Adrenal gland (tissue), 12 donors: Measurements from ENCODE around the gene ARAP3. TPM values are rescaled to one million over a fixed set of nuclear protein-coding genes. Genes with fewer than 3 reads are reported as not detected.

Experiments
- DNase-seq, 7 donors: peaks; one replicate each; pipeline ENCODE4 v3.0.0-alpha.2; 2019 to 2020
- H3K27ac ChIP-seq, 5 donors: fragments of 200-600 bp; sonication (generic) in 4 of 5; 1 replicate in 3 of 5; 2 replicates in 2 of 5; pipeline versions ENCODE4 v1.5.1 to v1.8.0; 2016 to 2020; ENCODE audit warnings: mild to moderate bottlenecking in 1 of 5
- H3K27me3 ChIP-seq: fragments of 200-600 bp; 2 replicates; pipeline ENCODE4 v1.8.0; 2021
- H3K36me3 ChIP-seq, 2 donors: fragments of 200-600 bp; replicated peaks in 1 of 2; 1 replicate in 1 of 2; 2 replicates in 1 of 2; pipeline versions ENCODE4 v1.5.1 to v1.8.0; 2018 to 2022
- H3K4me1 ChIP-seq, 2 donors: fragments of 200-600 bp; replicated peaks in 1 of 2; 1 replicate in 1 of 2; 2 replicates in 1 of 2; pipeline versions ENCODE4 v1.5.1 to v1.8.0; 2018 to 2021
- H3K4me3 ChIP-seq, 4 donors: fragments of 200-600 bp; sonication (generic) in 3 of 4; one replicate each; pipeline ENCODE4 v1.5.1; 2016 to 2018
- H3K9me3 ChIP-seq, 3 donors: fragments of 200-600 bp; sonication (generic) in 1 of 3; replicated peaks in 1 of 3; 1 replicate in 2 of 3; 2 replicates in 1 of 3; pipeline versions ENCODE4 v1.5.1 to v1.8.0; 2016 to 2021
- POLR2A ChIP-seq, 2 donors: fragments of 450-650 bp; IDR thresholded peaks; one replicate each; pipeline ENCODE4 v1.6.1; 2017; ENCODE audit warnings: antibody characterized with exemption in 2 of 2, mild to moderate bottlenecking in 2 of 2, moderate library complexity in 1 of 2
- WGBS, 4 donors: extraction: QIAGEN DNeasy Blood & Tissue Kit in 2 of 4; methylation state at CpG; one replicate each; pipeline versions ENCODE4 v1.1.5 to v1.1.7; 2013 to 2017; 5-methylcytosine and 5-hydroxymethylcytosine counted together
- intact Hi-C, 2 donors: fragments of 100-400 bp; cut with DNase I; formaldehyde crosslinking; loops; one replicate each; pipeline versions ENCODE4 v1.14.1 to v1.15.0; 2022 to 2023
- polyA plus RNA-seq, 3 donors: library from polyadenylated mRNA; stranded (reverse); fragments of 200-250 nt in 2 of 3; fragments of 350-450 nt in 1 of 3; fragmentation: Illumina TruSeq in 1 of 3; extraction: RNeasy Lipid Tissue Mini Kit (QIAGEN cat#74804) in 1 of 3; gene quantifications; one replicate each; pipeline ENCODE4 v1.2.3, GENCODE V29; 2013 to 2014
- total RNA-seq, 9 donors: library from RNA; depleted of rRNA in 4 of 9; stranded (reverse); fragments of >200 nt in 4 of 9; fragments of 120-200 nt in 1 of 9; fragmentation: NEBNext Ultra II Directional in 1 of 9; extraction: Animal tissue kit (Norgen Biotek cat#: 25700) in 1 of 9; gene quantifications; one replicate each; pipeline versions ENCODE4 v1.1.0 to v1.2.4, GENCODE V29; 2013 to 2023
- TF ChIP-seq, protein P1 (sequence below), 6 experiments: fragments of 450-650 bp in 4 of 6; fragments of 200-600 bp in 2 of 6; sonication (generic) in 1 of 6; IDR thresholded peaks; 1 replicate in 5 of 6; 2 replicates in 1 of 6; pipeline versions ENCODE4 v1.5.1 to v1.8.0; 2016 to 2021; ENCODE audit warnings: antibody characterized with exemption in 6 of 6, mild to moderate bottlenecking in 2 of 6, moderate library complexity in 1 of 6
- donor health status: healthy with polysubstance abuse.
- donor health status: Bipolar disorder and iron deficiency.
- donor health status: DM: yes; HTN: yes; CAD: no.
- donor health status: DM: no; HTN: no; CAD: no.
- donor health status: DM: no; HTN: no; CAD: no.
- donor health status: DM: yes; HTN: yes; CAD: no.

ARAP3 gene
- total and polyA plus RNA-seq, 12 donors: 3.0 to 38.6 (median 10.7) TPM

DNA sequence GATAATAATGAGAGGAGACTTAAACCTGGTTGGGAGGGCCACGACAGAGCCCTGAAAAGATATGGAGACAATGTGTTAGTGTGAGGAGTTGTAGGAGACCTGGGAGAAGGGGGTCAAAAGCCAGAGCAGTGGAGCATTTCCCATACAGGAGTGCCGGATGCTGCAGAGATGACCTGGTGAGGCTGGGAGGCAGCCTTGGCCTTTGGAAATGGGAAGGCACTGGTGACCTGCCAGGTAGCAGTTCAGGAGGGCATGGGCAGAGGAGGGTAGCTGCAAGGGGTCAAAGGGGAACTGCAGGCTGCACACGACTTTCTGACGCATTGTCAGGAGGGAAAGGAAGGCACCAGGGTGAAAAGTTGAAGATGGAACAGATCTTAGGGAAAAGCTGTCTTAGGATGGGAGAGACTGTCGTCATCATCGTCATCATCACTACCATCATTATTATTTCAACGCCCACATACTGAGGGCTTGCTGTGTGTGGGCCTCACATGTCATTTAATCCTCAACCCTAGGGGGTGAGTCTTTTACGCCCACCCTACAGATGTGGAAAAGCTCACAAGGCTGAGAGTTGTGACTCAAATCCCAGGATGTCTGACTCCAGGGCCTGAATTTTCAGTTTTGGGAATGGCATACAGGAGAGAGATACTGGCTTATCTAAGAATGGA, 13.3 kb downstream of the ARAP3 start:
- 68 to 83% (median 79%) methylated on average over 8 of the region's 8 CpGs for WGBS, 4 donors
- Histone ChIP-seq H3K27me3 (no peaks in the 10 kb centered on the region), H3K36me3 (no peaks in the 10 kb centered on the region), H3K27ac (no peak overlapping the region), H3K9me3 (no peaks in the 10 kb centered on the region), H3K4me1 (no peaks in the 10 kb centered on the region), H3K4me3 (no peak overlapping the region)
- intact Hi-C loops: no loop called here
- TF ChIP-seq, protein P1, sequence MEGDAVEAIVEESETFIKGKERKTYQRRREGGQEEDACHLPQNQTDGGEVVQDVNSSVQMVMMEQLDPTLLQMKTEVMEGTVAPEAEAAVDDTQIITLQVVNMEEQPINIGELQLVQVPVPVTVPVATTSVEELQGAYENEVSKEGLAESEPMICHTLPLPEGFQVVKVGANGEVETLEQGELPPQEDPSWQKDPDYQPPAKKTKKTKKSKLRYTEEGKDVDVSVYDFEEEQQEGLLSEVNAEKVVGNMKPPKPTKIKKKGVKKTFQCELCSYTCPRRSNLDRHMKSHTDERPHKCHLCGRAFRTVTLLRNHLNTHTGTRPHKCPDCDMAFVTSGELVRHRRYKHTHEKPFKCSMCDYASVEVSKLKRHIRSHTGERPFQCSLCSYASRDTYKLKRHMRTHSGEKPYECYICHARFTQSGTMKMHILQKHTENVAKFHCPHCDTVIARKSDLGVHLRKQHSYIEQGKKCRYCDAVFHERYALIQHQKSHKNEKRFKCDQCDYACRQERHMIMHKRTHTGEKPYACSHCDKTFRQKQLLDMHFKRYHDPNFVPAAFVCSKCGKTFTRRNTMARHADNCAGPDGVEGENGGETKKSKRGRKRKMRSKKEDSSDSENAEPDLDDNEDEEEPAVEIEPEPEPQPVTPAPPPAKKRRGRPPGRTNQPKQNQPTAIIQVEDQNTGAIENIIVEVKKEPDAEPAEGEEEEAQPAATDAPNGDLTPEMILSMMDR (IDR thresholded peaks at IDR 0.05): no peak
- TF ChIP-seq POLR2A (IDR thresholded peaks at IDR 0.05): no peak
- DNase-seq: no peak

DNA sequence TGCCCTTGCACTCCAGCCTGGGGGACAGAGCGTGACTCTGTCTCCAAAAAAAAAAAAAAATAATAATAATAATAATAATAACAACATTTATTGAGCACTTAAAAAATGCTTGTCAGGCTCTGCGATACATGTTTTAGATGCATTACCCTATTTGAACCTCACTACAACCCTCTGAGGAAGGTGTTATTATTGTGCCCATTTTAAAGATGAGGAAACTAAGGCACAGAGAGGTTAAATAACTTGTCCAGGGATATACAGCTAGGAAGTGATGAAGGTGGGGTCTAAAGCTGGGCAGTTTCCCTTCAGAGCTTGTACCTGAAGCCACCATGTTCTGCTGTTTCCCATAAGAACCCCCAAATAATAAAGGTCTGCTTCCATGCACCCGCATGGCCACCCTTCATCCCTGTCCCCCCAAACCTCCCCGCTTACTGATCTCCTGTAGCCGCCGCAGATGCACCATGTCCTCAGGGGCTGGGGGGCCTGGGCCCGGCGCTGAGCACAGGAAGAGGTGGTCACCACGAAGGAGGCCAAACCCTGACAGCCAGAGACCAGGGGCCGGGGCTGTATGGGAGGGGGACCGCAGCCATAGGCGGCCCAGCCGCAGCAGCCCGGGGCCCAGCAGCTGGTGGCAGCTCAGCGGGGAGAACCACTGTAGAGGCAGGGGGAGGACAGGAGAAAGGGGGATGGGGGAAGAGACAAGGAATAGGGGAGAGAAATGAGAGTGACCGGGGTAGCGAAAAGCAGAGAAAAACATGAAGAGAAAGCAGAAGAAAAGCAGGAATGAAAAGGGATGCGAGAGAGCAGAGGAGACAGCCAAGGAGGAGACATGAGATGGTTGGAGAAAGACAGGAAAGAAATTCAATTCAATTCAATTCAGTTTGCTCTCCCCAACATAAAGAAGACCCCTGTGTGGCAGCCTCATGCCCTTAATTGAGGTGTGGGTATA, 15.8 kb downstream of the ARAP3 start:
- no peak for TF ChIP-seq POLR2A (IDR thresholded peaks at IDR 0.05)
- TF ChIP-seq, protein P1 (IDR thresholded peaks at IDR 0.05): no peak
- Histone ChIP-seq H3K27me3 (no peaks in the 10 kb centered on the region), H3K4me3 (no peak overlapping the region), H3K4me1 (no peaks in the 10 kb centered on the region), H3K27ac (no peak overlapping the region), H3K36me3 (no peaks in the 10 kb centered on the region), H3K9me3 (no peaks in the 10 kb centered on the region)
- 89 to 91% (median 90%) methylated on average over 15 to 18 of the region's 18 CpGs for WGBS, 4 donors
- DNase-seq: no peak
- intact Hi-C loops: no loop called here

GRCh38 chr5:141664733-141665461, 17.1 kb downstream of the ARAP3 start:
- TF ChIP-seq POLR2A (IDR thresholded peaks at IDR 0.05): no peak
- TF ChIP-seq, protein P1 (IDR thresholded peaks at IDR 0.05): peak; percentile 68 to 88 (median 84)
- WGBS, 4 donors: 27 to 30% (median 28%) methylated on average over 4 to 13 of the region's 13 CpGs
- intact Hi-C loops: no loop called here

DNA sequence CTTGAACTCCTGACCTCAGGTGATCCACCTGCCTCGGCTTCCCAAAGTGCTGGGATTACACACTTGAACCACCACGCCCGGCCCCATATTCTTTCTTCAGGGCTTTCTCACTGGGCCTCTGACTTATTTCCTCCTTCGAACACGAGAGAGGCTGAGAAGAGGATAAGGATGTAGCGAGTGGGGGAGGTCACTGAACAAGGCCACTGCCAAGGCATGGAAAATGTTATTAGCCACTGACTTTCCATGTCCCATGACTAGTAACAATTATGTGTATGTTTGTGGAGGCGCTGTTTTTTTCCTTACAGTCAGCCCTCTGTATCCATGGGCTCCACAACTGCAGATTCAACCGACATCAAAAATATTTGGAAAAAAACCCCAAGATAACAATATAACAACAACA, 18.5 kb downstream of the ARAP3 start:
- no peak for DNase-seq
- intact Hi-C loops: no loop called here
- no peaks in the 10 kb centered on the region for H3K27me3 ChIP-seq
- no peaks in the 10 kb centered on the region for H3K9me3 ChIP-seq
- H3K4me1 ChIP-seq: no peaks in the 10 kb centered on the region
- no peak overlapping the region for H3K27ac ChIP-seq
- H3K4me3 ChIP-seq: no peak overlapping the region
- no peak for TF ChIP-seq POLR2A (IDR thresholded peaks at IDR 0.05)
- TF ChIP-seq, protein P1 (IDR thresholded peaks at IDR 0.05): no peak
- 82 to 90% (median 84%) methylated on average over 8 of the region's 8 CpGs for WGBS, 4 donors
- H3K36me3 ChIP-seq: peaks cover 0 to 1% of the 10 kb centered on the region in 2 donors

More at GRCh38 chr5:141664733-141665461, 17.1 kb downstream of the ARAP3 start:
- peak; percentile 71 to 90 (median 77) for DNase-seq
- Histone ChIP-seq H3K4me3 (no peak overlapping the region), H3K4me1 (no peaks in the 10 kb centered on the region), H3K27ac (no peak overlapping the region), H3K36me3 (no peaks in the 10 kb centered on the region), H3K27me3 (no peaks in the 10 kb centered on the region), H3K9me3 (no peaks in the 10 kb centered on the region)
